Measurements from ENCODE around the gene ZNF831.

- TF ChIP-seq CTCF (IDR thresholded peaks at IDR 0.05; ENCODE audit: borderline replicate concordance, extremely low read depth, low read length, poor library complexity, severe bottlenecking): no peak
- TF ChIP-seq EZH2 (IDR thresholded peaks at IDR 0.05; ENCODE audit: borderline replicate concordance, low read depth, low read length, severe bottlenecking): no peak
Measured at GRCh38 chr20:59137532-59137931, 26.1 kb upstream of the ZNF831 start.
